HG03060 (cell line): ENCODE data around the gene OGFOD3.
"Not testable (repeated sequence)": the region's sequence is repeated elsewhere in the genome, so short reads cannot be mapped to it uniquely, and the experiment has no call there.

Experiments used
- ATAC-seq: cut with Tn5 transposase; IDR thresholded peaks from one replicate; pipeline ENCODE4 v1.9.1; 2021; ENCODE audit warnings: low read depth, moderate number of reproducible peaks; ENCODE audit not compliant: unreplicated experiment

Gene OGFOD3

DNA sequence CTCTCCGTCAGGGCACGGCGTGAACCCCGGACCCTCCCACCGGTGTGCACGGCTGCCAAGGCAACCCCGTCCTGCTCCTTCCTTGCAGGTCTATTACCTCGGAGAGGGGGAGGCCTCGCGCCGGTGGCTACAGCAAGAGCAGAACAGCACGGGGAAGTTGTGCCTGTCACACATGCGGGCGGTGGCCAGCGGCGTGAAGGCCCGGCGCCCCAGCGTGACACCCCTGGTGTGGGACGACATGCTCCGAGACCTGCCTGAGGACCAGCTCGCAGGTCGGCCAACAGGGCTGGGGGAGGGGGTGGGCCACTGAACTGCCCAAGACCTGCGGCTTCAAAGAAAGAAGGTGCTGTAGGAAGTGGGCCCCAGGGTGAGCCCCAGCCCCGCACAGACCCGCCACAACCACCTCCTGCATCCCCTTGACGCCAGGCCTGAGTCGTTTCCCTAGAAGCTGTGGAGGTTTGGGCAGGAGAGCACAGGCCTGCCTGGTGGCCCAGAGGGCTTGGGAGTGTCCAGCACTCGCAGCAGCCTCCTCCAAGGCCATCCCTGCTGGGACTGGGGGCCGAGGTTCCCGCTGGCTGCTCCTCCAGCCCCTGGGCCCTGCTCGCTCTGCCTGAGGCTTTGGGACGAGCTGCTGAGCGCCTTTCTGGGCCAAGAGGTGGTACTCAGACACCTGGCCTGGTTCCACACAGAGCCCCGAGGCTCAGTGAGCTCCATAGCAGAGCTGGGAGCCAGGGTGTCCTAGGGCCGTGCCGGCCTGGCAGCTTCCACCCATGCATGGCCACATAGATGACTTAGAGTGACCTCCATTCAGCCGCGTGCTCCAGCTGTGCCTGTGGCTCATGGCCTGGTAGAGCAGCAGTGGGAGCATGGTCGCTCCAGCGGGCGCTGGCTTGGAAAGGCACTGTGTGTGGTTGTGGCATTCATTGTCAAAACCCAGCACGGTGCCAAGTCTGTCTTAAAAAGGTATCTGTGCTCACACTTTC lies 17.5 kb upstream of the OGFOD3 start:
- ATAC-seq, result no peak

DNA sequence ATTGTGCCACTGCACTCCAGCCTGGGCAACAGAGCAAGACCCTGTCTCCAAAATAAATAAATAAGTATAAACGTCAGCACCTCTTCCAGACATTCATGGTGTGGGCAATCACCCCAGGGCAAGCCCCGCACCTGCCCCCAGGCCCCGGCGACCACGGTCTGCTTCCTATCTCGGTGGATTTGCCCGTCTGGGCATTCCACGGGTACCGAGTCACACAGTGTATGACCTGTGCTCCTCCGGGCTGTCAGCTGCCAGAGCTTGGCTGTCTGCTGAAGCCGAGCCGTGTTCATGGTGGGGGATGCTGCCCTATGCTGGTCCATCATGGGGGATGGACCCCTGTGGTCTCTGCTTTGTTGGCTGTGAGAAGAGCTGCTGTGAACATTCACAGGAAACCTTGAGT lies 16.7 kb upstream of the OGFOD3 start:
- no peak for ATAC-seq

DNA sequence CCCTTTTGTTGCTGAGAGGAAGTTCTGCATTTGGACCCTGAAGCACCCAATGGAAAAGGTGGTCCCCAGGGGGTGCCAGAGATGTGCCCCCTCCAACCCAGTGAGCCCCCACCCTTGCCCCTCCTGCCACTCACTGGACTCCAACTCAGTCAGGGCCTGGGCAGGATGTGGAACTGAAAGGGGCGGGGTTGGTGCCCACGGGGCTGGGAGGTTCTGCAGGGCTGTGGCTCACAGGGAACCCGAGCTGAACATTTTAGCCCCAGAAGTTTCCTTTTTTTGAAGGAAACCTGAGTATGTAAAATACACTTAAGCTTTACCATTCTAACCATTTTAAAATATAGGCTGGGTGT lies 15.8 kb upstream of the OGFOD3 start:
- no peak for ATAC-seq

DNA sequence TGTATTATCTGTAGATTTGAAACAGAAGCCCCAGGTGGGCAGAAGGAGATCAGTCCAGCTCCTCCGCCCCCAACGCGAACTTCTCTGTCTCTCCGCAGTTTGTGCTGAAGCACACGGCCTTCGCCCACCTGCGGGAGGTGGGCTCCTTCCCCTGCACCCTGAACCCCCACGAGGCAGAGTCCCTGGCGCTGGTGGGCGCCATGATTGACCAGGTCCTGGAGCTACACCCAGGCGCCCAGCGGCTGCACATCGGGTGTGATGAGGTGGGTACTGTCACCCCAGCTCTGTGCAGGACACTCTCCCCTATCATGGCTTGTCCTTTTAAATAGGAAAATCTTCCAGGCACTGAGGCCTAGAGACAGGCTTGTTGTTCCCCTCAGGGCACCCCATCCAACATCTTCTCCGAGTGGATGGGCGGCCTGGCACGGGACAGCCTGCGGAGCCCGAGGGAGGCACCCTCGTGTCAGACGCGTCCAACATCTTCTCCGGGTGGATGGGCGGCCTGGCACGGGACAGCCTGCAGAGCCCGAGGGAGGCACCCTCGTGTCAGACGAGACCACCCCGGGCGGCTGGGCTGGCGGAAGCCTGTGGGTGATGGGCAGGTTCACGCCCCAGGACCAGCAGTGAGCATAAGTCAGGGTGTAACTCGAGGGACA lies 15.3 kb upstream of the OGFOD3 start:
- no peak for ATAC-seq

DNA sequence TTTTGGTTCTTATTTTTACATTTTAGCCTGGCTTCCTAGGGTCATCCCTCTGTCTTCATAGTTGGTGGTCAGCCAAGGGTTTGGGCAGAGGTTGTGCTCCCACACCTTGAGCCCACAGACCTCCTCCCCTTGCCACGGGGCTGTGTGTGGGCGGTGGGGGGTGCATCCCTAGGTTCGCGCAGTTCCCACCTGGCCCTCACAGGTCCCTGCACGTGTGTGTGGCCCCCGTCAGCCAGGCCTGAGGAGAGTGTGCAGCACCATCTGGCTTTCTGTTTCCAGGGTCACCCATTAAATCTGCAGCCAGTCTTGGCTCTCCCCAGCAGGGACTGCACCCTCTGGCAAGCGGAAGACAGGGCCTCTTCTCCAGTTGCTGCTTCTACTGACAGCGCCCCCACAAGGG lies 13.6 kb upstream of the OGFOD3 start:
- ATAC-seq, result no peak

DNA sequence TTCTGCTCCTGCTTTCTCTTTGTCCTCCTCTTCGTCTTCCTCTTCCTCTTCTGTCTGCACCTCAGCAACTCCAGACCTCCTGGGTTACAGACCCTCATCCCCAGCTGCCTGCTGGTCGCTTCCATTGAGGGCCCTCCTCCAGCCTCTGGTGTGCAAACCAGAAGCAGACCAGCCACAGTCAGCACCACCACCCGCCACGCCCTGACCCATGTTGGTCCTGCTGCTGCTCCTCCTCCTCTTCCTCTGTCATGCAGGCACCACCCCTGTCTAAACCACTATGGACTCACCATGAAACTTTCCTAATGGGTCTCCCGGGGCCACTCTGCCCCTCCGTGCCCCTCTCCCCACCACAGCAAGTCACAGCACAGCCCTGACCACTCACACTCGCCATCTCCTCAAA lies 11.4 kb upstream of the OGFOD3 start:
- ATAC-seq, result no peak

DNA sequence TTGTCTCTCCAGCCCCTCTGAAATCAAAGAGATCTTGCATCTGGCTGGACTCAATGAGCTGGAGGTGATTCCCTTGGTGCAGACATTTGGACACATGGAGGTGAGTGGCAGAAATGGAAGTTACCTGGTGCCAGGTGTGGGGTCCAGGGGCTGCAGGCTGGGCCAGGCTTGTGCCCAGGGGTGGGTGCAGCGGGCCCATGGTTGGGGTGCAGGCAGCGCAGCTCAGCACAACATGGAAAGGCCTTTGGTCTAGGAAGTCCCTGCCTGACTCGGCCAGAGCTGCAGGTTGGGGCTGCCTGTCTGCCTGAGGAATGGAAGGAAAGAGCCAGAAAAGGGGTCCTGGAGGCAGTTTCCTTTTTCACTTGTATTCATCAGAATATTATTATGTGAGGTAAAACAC lies 10.2 kb upstream of the OGFOD3 start:
- no peak for ATAC-seq

DNA sequence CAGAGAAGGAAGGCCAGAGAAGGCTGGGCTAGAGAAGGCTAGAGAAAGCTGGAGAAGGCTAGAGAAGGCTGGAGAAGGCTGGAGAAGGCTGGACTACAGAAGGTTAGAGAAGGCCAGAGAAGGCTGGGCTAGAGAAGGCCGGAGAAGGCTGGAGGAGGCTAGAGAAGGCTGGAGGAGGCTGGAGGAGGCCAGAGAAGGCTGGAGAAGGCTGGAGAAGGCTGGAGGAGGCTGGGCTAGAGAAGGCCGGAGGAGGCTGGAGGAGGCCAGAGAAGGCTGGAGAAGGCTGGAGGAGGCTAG lies 6.4 kb upstream of the OGFOD3 start:
- no peak for ATAC-seq

DNA sequence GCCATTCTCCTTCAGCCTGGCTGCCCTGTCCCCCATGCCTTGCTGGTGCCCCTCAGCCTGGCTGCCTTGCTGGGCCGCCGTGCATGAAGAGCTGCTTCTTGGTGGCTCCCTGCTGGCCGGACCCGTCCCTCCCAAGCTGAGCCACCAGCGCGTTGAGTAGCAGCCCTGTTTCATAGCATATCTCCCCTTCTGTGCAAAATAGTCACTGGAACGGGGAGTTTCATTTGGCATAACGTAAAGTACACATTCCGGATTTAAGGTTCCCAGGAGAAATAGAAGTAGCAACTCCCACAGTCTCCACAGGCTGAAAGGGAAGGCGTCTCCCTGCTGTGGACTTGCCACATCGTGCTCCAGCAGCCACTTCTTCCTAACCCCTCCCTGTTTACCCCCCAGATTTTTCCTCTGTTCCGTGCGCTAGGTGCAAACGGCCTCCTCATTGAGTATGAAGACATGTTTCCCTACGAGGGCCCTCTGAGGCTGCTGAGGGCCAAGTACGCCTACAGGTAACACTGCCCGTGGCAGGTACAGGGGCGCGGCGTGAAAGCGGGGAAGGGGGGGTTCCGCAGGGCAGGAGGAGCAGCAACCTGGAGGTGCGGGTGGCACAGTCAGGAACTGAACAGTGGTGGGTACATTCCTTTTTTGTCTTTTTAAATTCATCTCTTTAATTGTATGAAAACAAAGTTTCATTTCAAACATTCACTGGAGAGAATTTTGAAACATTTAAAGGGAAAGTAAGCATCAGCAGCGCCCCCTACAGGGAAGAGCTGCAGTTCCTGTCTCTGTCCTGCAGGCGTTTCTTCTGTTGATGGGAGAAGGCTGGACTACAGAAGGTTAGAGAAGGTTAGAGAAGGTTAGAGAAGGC lies 5.8 kb upstream of the OGFOD3 start:
- no peak for ATAC-seq

DNA sequence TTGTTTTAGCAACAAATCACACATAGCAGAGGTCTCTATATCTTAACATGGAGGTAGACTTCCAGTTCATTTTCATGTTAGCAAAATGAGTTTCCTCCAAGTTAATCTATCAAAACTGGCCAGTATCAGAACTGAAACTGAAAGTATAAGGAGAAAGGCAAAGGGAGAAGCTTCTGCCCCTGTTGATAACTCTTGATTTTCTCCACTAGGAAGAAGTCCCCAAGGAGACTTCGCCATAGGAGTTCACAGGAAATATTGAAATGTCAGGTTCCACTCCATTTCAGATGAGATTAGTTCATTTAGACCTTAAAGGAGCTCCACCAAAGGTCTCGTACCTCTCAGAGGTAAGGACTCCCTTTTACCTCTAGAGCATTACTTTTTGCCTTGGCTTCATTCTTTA lies 1.2 kb upstream of the OGFOD3 start:
- no peak for ATAC-seq

DNA sequence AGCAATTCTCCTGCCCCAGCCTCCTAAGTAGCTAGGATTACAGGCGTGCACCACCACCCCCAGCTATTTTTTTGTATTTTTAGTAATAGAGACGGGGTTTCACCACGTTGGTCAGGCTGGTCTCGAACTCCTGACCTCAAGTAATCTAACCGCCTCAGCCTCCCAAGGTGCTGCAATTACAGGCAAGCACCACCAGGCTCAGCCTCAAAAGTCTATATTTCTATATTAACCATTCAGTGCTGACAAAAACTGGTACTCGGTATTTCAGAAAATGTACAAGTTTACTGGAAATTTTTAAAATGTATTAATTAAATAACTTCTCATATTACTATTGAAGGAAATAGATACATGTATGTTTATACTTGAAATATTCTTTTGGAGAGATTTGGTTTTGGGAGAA lies 1.6 kb downstream of the OGFOD3 start:
- no peak for ATAC-seq

DNA sequence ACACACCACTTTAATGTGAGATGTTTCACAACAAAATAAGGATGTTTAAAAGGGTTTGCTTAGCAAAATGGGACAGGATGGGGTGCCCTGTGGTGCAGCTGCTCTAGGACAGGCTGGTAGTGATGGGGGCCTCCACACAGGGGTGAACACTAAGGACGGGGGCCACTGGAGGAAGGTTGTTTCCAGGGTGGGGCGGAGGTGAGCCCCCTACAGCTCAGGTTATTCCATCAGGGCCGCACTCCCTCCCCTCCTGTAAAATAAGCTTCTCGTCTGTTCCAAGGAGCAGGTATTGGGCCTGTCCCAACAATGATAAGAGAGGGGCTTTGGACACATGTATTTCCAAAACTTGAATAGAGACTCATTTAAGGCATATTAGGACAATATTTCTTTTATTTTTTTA lies 2.1 kb downstream of the OGFOD3 start:
- ATAC-seq, result no peak

DNA sequence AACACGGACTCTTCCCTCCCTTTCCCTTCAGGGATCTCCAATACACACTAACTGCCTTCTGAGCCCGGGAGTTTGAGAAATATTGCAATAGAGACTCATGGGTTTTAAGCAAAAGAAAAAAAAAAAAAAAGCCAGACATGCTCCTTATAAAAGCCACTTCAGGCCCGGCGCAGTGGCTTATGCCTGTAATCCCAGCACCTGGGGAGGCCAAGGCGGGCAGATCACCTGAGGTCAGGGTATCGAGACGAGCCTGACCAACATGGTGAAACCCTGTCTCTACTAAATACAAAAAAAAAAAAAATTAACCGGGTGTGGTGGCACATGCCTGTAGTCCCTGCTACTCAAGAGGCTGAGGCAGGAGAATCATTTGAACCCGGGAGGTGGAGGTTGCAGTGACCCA lies 2.6 kb downstream of the OGFOD3 start:
- no peak for ATAC-seq

DNA sequence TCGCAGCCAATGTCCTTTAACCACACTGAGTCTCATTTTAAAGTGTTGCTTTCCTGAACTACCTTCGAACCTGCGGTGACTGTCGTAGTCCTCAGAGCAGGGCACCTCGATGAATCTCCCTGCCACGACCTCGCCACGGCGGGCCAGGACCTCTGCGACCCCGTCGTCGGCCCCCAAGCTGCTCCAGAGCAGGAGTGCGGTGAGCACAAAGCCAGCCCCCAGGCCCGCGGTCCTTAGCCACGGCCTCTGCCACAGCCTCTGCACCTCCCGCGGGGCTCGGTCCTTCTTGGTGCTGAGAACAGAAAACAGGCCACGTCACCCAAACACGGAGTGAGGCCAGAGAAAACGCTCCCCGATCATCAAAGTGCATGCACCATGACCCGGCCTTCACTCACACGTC lies 3.0 kb downstream of the OGFOD3 start:
- ATAC-seq, result no peak

DNA sequence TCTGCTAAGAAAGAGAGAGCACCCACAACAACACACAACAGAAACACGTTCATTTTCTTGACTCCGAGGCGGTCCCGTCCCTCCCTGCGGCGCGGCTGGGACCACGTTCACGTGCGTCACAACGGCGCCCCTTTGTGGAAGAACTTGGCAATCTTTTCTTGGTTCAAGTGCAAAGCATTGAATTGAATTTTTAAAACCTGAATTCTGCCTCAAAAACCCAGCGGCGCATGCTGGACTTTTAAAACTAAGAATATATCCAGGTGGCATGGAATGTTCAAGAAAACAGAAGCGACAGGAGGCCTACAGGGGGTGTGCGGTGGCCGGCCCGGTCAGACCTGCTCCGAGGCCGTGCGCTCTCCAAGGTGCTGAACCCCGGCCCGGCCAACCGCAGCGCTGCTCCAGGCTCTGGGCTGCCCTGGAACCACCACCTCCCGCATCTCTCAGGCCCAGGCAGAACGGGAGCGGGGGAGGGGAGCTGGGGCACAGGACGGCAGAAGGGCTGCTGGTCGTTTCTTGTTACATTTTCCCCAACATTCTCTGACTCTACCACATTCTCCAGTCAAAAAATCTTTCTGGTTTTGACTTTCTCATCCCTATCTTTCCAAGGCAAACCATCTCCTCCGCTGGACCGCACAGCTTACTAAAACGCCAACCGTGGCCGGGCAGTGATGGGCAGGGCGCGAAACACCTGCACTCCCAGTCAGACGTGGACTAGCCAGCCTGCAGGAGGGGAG lies 3.7 kb downstream of the OGFOD3 start:
- no peak for ATAC-seq

DNA sequence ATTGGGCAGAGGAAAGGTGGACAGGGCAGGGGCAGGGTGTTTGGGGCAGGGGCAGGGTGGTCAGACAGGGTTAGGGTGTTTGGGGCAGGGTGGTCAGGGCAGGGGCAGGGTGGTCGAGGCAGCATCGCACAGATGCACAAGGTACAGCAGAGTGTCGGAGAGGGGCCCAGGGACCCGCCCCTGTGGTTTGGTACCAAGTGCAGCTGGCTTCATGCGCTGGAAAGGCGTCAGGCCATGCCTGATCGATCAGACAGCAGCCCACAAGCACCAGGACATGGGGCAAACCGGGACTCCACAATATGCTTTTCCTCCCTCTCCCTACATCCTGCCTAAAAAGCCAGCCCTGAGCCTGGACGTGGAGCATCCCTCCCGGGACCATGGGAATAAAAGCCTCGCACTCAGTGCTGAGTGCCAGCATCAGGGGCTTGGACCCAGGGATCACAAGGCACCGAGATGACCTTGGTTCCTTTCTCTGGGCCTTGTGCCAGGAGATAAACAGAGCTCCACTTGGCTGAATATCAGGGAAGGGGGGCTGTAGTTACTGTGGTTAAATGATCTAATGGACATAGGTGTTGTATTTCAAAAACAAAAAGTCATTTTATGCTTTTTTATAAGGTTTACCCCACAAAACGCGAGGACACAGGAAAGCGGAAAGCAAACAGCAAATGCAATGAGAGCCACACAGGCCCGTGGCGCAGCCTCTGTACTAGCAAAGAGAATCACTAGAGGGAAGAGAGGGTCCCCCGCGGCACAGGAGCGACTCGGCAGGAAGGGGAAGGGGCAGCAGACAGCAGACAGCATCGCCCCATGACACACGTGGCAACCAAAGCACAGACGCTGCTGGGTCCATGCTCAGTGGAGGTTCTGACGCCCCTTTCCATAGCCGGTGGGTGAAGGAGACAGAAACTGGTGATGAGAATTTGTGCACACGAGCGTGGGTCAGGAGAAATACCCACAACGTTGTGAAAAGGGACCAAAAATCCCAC lies 5.6 kb downstream of the OGFOD3 start:
- no peak for ATAC-seq

DNA sequence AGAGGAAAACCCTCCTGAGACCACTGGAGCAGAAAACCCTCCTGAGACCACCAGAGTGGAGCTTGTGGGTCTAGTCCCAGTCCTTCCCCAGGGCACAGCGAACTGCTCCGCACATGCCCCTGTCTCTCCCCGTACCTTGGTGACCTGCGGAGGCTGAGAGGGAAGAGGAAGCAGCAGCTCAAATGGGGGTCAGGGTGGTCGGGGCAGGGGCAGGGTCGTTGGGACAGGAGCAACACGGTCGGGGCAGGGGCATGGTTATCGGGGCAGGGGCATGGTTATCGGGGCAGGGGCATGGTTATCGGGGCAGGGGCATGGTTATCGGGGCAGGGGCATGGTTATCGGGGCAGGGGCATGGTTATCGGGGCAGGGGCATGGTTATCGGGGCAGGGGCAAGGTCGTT lies 6.3 kb downstream of the OGFOD3 start:
- not testable (repeated sequence) for ATAC-seq

DNA sequence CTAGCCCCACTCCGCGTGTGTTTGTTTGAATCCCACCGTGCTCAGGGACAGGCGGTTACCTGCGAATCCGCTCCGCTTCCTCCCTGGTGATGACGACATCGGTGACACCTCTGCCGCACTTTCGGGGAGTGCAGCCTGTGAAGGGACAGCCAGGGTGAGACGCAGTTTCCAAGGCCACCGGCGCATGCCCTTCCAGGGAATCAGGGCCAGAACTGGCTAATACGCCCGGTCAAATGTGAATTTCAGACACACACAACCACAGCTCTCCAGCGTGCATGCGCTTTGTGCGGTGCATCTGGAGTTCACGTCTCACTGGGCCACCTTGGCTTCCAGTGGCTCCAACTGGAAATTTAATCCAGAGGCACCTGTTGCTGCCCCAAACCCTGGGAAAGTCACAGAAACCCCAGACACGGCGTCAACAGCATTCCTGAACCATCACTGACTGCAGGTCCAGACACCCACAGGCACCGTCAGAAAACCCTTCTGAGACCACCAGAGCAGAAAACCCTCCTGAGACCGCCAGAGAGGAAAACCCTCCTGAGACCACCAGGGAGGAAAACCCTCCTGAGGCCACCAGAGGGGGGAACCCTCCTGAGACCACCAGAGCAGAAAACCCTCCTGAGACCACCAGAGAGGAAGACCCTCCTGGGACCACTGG lies 6.9 kb downstream of the OGFOD3 start:
- no peak for ATAC-seq
